ENCODE measurements around the gene TMEM170A. TPM values are rescaled to one million over a fixed set of nuclear protein-coding genes. Genes with fewer than 3 reads are reported as not detected.

The TMEM170A gene
- total and polyA plus RNA-seq, 10 of the 15 experiments (the other 5 are each of a cell fraction or from before 2014, with no cell fraction given) = 7.3 to 28.2 (median 20.9) TPM

GRCh38 chr16:75506574-75506973 is 42.1 kb upstream of the TMEM170A start:
- POLR2A ChIA-PET = no interaction called here
- Histone ChIP-seq H3K4me1 (ENCODE audit: control insufficient read depth, insufficient read depth, low read length) (no peaks in the 10 kb centered on the region), H3K27ac (ENCODE audit: control insufficient read depth, insufficient read depth) (no peak overlapping the region), H3K9me3 (replicated peaks; ENCODE audit: control insufficient read depth, insufficient read depth, low read length) (no peaks in the 10 kb centered on the region), H3K9ac (ENCODE audit: control insufficient read depth, insufficient read depth, low read length) (no peak overlapping the region), H2AFZ (ENCODE audit: control insufficient read depth, low read depth, low read length) (no peak overlapping the region), H3K4me3 (no peak overlapping the region), H3K79me2 (ENCODE audit: control insufficient read depth, insufficient read depth, low read length) (no peaks in the 10 kb centered on the region), H3K36me3 (ENCODE audit: control insufficient read depth in 2 of 2, insufficient read depth in 2 of 2, low read length in 1 of 2) (no peaks in the 10 kb centered on the region), H3K27me3 (replicated peaks in 1 of 2; ENCODE audit: control insufficient read depth in 2 of 2, insufficient read depth in 2 of 2, low read length in 1 of 2) (no peaks in the 10 kb centered on the region), H4K20me1 (ENCODE audit: control insufficient read depth, insufficient read depth) (no peaks in the 10 kb centered on the region), H3K4me2 (ENCODE audit: control insufficient read depth, insufficient read depth) (no peak overlapping the region)
- FAIRE-seq (no peak), DNase-seq (ENCODE audit: low read depth, low spot score) (no peak), ATAC-seq (no peak)
- CTCF ChIA-PET = interaction anchor here (1.0 to 1.7 kb wide), 3 partner anchors 10 to 41 kb away, joined by 3 to 7 read pairs (median 4); no protein-coding TSS in a partner anchor
- no TSS peak for BruUV-seq (replicated peaks)
- TF ChIP-seq RAD51 (IDR thresholded peaks at IDR 0.05) (no peak), CBX5 (IDR thresholded peaks at IDR 0.05; ENCODE audit: low read depth) (no peak)
- WGBS (ENCODE audit: insufficient coverage, insufficient replicate concordance, low lambda C conversion rate, missing lambda C conversion rate) = 17% methylated on average over 7 of the region's 7 CpGs
- intact Hi-C loops (cut with micrococcal nuclease; ENCODE audit: unreplicated experiment) (no loop called here), in situ Hi-C loops (cut with MboI) (loop anchor here (5.0 kb wide), 1 partner anchor 49 kb away; no protein-coding TSS in a partner anchor)
- SMC1A ChIA-PET (ENCODE audit: uncharacterized antibody, unreplicated experiment) = no interaction called here
- RAD21 ChIA-PET (ENCODE audit: unreplicated experiment) = no interaction called here

GRCh38 chr16:75506107-75506506 is 41.6 kb upstream of the TMEM170A start:
- ATAC-seq (no peak), DNase-seq (ENCODE audit: low read depth, low spot score) (no peak), FAIRE-seq (no peak)
- no peak overlapping the region for H3K9ac ChIP-seq (ENCODE audit: control insufficient read depth, insufficient read depth, low read length)
- no peak overlapping the region for H3K27ac ChIP-seq (ENCODE audit: control insufficient read depth, insufficient read depth)
- H3K79me2 ChIP-seq (ENCODE audit: control insufficient read depth, insufficient read depth, low read length) = no peaks in the 10 kb centered on the region
- ChIA-PET SMC1A (ENCODE audit: uncharacterized antibody, unreplicated experiment) (interaction anchor here (0.8 kb wide), 1 partner anchor 11 kb away, joined by 3 read pairs; no protein-coding TSS in a partner anchor), RAD21 (ENCODE audit: unreplicated experiment) (no interaction called here), CTCF (interaction anchor here (1.0 to 1.7 kb wide), 3 partner anchors 11 to 41 kb away, joined by 3 to 7 read pairs (median 4); no protein-coding TSS in a partner anchor), POLR2A (no interaction called here)
- H3K4me1 ChIP-seq (ENCODE audit: control insufficient read depth, insufficient read depth, low read length) = no peaks in the 10 kb centered on the region
- no peak overlapping the region for H3K4me2 ChIP-seq (ENCODE audit: control insufficient read depth, insufficient read depth)
- 25% methylated on average over 3 of the region's 3 CpGs for WGBS (ENCODE audit: insufficient coverage, insufficient replicate concordance, low lambda C conversion rate, missing lambda C conversion rate)
- no peak overlapping the region for H2AFZ ChIP-seq (ENCODE audit: control insufficient read depth, low read depth, low read length)
- no peaks in the 10 kb centered on the region for H3K36me3 ChIP-seq (ENCODE audit: control insufficient read depth in 2 of 2, insufficient read depth in 2 of 2, low read length in 1 of 2)
- intact Hi-C loops (cut with micrococcal nuclease; ENCODE audit: unreplicated experiment) = no loop called here
- no TSS peak for BruUV-seq (replicated peaks)
- no peak overlapping the region for H3K4me3 ChIP-seq
- in situ Hi-C loops (cut with MboI) = loop anchor here (5.0 kb wide), 1 partner anchor 49 kb away; no protein-coding TSS in a partner anchor
- no peaks in the 10 kb centered on the region for H3K9me3 ChIP-seq (replicated peaks; ENCODE audit: control insufficient read depth, insufficient read depth, low read length)
- H3K27me3 ChIP-seq (replicated peaks in 1 of 2; ENCODE audit: control insufficient read depth in 2 of 2, insufficient read depth in 2 of 2, low read length in 1 of 2) = no peaks in the 10 kb centered on the region
- H4K20me1 ChIP-seq (ENCODE audit: control insufficient read depth, insufficient read depth) = no peaks in the 10 kb centered on the region
- TF ChIP-seq SUPT20H (IDR thresholded peaks at IDR 0.05; ENCODE audit: borderline replicate concordance, control insufficient read depth, low read depth, low read length) (no peak), NR2F1 (conservative IDR thresholded peaks at IDR 0.05) (no peak), MYC (IDR thresholded peaks at IDR 0.05; ENCODE audit: insufficient read depth, insufficient read length, insufficient replicate concordance, low read length, severe bottlenecking) (no peak), BRCA1 (IDR thresholded peaks at IDR 0.05; ENCODE audit: low read depth, low read length) (no peak), GABPA (IDR thresholded peaks at IDR 0.05; ENCODE audit: low read depth) (no peak), SRF (IDR thresholded peaks at IDR 0.05; ENCODE audit: low read depth in 2 of 2, low read length in 2 of 2) (no peak), JUND (IDR thresholded peaks at IDR 0.05; ENCODE audit: low read depth, low read length) (no peak)
- TF ChIP-seq, protein P1, sequence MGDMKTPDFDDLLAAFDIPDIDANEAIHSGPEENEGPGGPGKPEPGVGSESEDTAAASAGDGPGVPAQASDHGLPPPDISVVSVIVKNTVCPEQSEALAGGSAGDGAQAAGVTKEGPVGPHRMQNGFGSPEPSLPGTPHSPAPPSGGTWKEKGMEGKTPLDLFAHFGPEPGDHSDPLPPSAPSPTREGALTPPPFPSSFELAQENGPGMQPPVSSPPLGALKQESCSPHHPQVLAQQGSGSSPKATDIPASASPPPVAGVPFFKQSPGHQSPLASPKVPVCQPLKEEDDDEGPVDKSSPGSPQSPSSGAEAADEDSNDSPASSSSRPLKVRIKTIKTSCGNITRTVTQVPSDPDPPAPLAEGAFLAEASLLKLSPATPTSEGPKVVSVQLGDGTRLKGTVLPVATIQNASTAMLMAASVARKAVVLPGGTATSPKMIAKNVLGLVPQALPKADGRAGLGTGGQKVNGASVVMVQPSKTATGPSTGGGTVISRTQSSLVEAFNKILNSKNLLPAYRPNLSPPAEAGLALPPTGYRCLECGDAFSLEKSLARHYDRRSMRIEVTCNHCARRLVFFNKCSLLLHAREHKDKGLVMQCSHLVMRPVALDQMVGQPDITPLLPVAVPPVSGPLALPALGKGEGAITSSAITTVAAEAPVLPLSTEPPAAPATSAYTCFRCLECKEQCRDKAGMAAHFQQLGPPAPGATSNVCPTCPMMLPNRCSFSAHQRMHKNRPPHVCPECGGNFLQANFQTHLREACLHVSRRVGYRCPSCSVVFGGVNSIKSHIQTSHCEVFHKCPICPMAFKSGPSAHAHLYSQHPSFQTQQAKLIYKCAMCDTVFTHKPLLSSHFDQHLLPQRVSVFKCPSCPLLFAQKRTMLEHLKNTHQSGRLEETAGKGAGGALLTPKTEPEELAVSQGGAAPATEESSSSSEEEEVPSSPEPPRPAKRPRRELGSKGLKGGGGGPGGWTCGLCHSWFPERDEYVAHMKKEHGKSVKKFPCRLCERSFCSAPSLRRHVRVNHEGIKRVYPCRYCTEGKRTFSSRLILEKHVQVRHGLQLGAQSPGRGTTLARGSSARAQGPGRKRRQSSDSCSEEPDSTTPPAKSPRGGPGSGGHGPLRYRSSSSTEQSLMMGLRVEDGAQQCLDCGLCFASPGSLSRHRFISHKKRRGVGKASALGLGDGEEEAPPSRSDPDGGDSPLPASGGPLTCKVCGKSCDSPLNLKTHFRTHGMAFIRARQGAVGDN (IDR thresholded peaks at IDR 0.05) = no peak
- TF ChIP-seq, protein P2, sequence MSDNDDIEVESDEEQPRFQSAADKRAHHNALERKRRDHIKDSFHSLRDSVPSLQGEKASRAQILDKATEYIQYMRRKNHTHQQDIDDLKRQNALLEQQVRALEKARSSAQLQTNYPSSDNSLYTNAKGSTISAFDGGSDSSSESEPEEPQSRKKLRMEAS (IDR thresholded peaks at IDR 0.05; ENCODE audit: low read depth, low read length) = no peak
- TF ChIP-seq, protein P3, sequence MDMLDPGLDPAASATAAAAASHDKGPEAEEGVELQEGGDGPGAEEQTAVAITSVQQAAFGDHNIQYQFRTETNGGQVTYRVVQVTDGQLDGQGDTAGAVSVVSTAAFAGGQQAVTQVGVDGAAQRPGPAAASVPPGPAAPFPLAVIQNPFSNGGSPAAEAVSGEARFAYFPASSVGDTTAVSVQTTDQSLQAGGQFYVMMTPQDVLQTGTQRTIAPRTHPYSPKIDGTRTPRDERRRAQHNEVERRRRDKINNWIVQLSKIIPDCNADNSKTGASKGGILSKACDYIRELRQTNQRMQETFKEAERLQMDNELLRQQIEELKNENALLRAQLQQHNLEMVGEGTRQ (IDR thresholded peaks at IDR 0.05; ENCODE audit: borderline replicate concordance, low read depth, low read length) = no peak
